ENCODE measurements around the gene WDR43. TPM values are rescaled to one million over a fixed set of nuclear protein-coding genes. Genes with fewer than 3 reads are reported as not detected.

WDR43 gene
- total RNA-seq, 1 donor: 131 TPM

DNA sequence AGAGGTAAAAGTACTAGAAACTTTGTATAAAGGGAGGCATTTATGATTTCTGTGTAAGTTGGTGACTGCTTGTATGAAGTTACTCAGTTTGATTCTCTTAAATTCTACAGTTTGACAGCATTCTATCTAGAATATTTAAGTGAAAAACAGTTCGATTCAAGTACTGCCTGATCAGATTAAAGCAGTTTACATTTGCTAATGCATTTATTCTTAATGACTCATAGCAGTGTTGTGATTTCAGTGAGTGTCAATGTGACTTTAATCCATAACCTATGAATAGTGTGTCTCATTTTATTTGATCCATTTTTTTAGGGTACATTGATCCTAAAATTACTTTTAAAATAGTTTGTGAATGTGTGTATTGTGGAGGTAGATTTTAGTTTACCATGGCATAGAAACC lies 35.7 kb downstream of the WDR43 start:
- TF ChIP-seq, protein P1, sequence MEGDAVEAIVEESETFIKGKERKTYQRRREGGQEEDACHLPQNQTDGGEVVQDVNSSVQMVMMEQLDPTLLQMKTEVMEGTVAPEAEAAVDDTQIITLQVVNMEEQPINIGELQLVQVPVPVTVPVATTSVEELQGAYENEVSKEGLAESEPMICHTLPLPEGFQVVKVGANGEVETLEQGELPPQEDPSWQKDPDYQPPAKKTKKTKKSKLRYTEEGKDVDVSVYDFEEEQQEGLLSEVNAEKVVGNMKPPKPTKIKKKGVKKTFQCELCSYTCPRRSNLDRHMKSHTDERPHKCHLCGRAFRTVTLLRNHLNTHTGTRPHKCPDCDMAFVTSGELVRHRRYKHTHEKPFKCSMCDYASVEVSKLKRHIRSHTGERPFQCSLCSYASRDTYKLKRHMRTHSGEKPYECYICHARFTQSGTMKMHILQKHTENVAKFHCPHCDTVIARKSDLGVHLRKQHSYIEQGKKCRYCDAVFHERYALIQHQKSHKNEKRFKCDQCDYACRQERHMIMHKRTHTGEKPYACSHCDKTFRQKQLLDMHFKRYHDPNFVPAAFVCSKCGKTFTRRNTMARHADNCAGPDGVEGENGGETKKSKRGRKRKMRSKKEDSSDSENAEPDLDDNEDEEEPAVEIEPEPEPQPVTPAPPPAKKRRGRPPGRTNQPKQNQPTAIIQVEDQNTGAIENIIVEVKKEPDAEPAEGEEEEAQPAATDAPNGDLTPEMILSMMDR (IDR thresholded peaks at IDR 0.05; ENCODE audit: insufficient read depth, low read depth, low read length): no peak
- DNase-seq (ENCODE audit: low read depth): no peak
- no peak overlapping the region for H3K4me3 ChIP-seq (ENCODE audit: low read depth, low read length)

DNA sequence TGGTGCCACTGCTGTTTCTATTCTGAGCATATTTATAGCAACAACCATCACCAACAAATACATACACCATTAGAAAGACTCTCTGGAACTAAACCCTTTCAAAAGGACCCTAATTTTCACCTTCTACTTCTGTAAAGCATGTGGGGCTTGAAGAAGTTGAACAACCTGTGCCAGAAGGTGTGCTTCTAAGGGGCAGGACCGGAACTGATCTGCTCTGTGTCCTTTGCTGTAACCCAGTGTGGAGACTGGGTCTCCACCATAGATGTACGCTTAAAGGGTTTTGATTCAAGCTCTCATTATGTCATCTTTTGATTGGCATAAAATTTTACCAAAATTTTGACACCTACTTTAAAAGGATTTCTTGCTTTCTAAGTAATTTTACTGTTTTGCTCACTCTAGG lies 40.3 kb downstream of the WDR43 start:
- no peak for DNase-seq (ENCODE audit: low read depth)
- TF ChIP-seq, protein P1 (IDR thresholded peaks at IDR 0.05; ENCODE audit: insufficient read depth, low read depth, low read length): no peak
- no peak overlapping the region for H3K4me3 ChIP-seq (ENCODE audit: low read depth, low read length)

DNA sequence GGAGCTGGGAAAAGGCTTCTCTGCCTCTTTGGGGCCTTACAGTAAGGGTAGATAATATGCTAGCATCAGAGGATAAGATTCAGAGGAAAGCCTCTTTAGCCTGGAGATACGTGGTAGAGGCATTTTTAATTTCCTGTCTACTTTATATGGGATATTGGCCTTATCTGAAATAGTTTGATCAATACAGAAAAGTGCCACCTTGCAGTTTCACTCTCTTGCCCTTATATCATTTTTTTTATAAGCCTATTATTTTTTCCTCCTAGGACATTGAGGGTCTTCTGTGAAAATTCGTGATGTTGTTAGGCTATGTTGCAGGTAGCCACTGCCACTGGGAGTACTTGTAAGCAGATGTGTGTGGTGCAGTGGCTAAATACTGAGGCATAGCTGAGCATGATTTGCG lies 46.5 kb downstream of the WDR43 start:
- DNase-seq (ENCODE audit: low read depth): no peak
- TF ChIP-seq, protein P1 (IDR thresholded peaks at IDR 0.05; ENCODE audit: insufficient read depth, low read depth, low read length): no peak

DNA sequence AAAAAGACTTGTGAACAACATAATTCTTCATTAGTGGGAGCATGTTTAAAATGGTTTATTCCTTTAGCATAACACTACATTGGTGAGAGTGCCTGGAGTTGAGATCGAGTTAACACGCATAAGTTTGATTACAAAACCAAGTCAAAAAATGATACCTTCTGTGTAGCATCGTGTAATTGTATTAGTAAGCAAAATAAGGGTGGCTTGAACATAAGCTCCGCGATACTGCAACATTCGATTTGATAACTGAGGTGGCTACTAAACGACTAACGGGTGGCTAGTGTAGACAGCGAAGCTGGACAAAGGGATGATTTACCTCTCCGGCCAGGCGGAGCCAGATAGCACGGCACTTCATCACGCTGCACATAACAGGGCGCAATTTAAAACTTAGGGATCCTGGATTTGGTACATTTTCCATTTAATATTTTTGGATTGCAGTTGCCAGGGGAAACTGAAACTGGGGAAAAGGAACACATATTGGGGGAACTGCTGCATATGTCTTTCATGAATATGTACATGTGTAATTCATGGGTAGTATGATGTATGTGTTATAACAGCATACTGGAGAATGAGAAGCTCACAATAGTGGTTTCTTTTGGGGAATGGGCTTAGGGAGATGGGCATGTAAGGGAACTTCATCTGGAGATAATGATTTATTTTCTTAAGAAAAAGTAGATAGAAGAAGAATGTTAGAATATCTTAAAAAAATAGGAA lies 50.2 kb downstream of the WDR43 start:
- TF ChIP-seq, protein P1 (IDR thresholded peaks at IDR 0.05; ENCODE audit: insufficient read depth, low read depth, low read length): no peak
- no peak overlapping the region for H3K4me3 ChIP-seq (ENCODE audit: low read depth, low read length)
- no peak for DNase-seq (ENCODE audit: low read depth)

More for the DNA sequence above, 46.5 kb downstream of the WDR43 start:
- no peak overlapping the region for H3K4me3 ChIP-seq (ENCODE audit: low read depth, low read length)

DNA sequence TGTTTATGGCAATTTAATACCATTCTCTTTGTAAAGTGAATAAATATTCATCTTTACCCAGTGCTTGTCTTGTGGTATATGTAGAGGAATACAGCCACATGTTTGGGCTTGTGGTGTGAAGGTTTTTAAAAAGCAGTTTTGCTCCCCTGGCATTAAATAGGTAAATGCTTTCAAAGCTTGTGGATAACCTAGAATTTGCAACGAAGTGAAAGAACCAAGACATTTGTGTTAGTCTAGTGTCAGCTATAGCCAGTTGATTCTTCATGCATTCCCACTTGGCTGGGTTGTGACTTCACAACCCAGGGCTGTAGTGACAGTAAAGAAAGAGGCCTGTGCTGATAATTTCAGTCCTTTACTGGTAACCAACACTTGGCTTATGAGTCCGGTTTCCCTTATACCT lies 53.7 kb downstream of the WDR43 start:
- TF ChIP-seq, protein P1 (IDR thresholded peaks at IDR 0.05; ENCODE audit: insufficient read depth, low read depth, low read length): no peak

DNA sequence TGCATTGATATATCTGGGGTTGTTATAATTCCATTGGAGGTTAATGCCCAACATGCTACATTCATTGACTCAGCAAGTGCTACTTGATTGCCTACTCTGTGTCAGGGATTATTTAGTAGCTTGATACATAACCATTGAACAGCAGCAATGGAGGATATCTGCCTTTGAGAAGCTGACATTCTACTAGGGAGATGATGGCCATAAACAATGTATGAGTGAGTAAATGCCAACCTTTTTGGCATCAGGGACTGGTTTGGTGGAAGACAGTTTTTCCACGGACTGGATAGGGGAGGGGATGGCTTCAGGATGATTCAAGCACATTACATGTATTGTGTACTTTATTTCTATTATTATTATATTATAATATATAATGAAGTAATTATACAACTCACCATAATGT lies 54.7 kb downstream of the WDR43 start:
- no peak overlapping the region for H3K4me3 ChIP-seq (ENCODE audit: low read depth, low read length)
- TF ChIP-seq, protein P1 (IDR thresholded peaks at IDR 0.05; ENCODE audit: insufficient read depth, low read depth, low read length): no peak
- DNase-seq (ENCODE audit: low read depth): no peak

More for the DNA sequence above, 53.7 kb downstream of the WDR43 start:
- H3K4me3 ChIP-seq (ENCODE audit: low read depth, low read length): no peak overlapping the region
- no peak for DNase-seq (ENCODE audit: low read depth)
